T-helper 2 cell treated with Interferon-gamma antibody and Interleukin-4, amounts not matched to agents 100 ng/mL and 5 ng/mL, for 36 hours (primary cell): Measurements from ENCODE around the gene SIL1. TPM values are rescaled to one million over a fixed set of nuclear protein-coding genes. Genes with fewer than 3 reads are reported as not detected.
"Not testable (repeated sequence)": the region's sequence is repeated elsewhere in the genome, so short reads cannot be mapped to it uniquely, and the experiment has no call there.

ENCODE experiments used
- intact Hi-C: fragments of 100-400 bp; cut with micrococcal nuclease; formaldehyde crosslinking; loops from one replicate; pipeline ENCODE4 v1.15.1; 2023
- total RNA-seq: library from RNA; stranded (reverse); gene quantifications from 2 replicates; pipeline ENCODE4 v1.2.3, GENCODE V29; 2022

SIL1 gene
- total RNA-seq, 1 donor from 2014 or later, result 21.6 TPM

DNA sequence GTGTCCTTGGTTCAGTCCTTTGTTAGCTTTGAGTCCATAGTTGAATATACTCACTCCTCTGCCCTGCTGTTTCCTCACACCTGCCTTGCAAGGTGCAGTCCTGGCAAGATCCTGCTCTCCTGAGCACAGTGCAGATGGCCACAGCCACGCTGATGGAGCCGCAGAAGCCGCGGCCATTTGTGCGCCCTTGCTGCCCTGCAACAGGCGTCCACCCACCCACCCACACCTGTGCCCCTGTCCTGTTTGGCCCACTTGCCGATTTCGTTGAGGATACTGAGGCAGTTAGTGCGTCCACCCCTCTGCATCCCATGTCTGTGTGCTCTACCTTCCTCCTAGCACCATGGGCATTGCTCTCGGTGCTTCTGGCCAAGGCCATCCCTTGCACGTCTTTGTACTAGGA lies 271.9 kb downstream of the SIL1 start:
- intact Hi-C loops, result no loop called here

DNA sequence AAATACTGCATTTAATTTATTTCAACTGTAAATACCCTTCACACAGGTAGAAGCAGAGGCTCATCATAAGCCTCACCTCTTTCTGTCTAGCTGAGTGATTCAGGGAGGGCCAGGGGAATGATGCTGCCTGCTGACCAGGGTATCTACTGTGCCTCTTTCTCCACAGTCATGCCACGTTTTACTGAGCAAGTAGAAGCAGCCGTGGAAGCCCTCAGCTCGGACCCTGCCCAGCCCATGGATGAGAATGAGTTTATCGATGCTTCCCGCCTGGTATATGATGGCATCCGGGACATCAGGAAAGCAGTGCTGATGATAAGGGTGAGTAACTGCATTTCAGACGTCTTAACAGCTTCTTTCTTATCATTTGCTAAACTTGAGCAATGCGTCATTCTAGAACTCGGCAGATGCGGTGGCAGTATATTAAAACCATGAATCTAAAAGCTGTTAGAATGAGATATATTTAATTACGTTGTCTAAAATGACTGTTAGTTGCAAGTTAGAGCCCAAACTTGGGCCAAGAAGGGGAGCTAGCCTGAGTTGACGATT lies 273.0 kb downstream of the SIL1 start:
- intact Hi-C loops, result no loop called here

GRCh38 chr5:138922494-138922893 lies 275.7 kb downstream of the SIL1 start:
- intact Hi-C loops, result no loop called here

GRCh38 chr5:138921362-138921761 lies 276.8 kb downstream of the SIL1 start:
- intact Hi-C loops, result not testable (repeated sequence)

GRCh38 chr5:138920181-138920580 lies 278.0 kb downstream of the SIL1 start:
- intact Hi-C loops, result no loop called here

DNA sequence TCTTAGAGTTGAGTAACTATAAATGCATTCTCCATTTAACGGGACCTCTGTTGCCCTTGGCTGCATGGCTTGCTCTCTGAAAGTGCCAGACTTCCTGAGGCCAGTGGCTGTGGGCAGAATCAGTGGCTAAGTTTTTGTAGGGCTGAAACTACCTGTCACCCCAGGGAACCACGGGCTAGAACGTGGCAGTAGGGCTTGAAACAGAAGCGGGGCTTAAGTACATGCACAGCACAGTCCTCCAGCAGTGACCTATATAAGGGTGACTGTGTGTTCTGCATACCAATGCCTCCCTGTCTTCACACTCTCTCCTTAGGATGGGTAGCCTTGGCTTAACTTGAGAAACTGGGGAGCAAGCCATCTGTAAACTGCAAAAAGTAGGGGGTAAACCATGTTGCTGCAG lies 279.5 kb downstream of the SIL1 start:
- intact Hi-C loops, result no loop called here

DNA sequence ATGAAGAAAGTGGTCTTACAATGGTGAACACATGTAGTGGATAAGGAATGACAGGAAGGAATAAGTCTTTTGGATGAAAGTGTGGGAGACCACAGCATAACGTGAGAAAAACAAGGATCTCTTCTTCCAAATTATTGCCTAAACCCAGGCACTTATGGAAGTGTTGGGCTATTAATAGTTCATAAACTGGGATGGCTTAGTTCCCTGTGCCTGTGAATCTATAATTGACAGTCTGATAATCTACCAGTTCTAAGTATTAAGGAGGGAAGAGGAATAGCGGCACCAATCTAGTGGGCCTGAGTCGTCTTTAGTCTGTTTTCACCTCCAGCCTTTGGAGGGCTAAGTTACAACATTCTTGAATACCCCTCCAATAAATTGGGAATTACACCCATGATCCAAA lies 283.8 kb downstream of the SIL1 start:
- intact Hi-C loops, result no loop called here

GRCh38 chr5:138913773-138914172 lies 284.4 kb downstream of the SIL1 start:
- intact Hi-C loops, result no loop called here

- intact Hi-C loops, result no loop called here
These were observed 286.1 kb downstream of the SIL1 start for GRCh38 chr5:138912093-138912492.

DNA sequence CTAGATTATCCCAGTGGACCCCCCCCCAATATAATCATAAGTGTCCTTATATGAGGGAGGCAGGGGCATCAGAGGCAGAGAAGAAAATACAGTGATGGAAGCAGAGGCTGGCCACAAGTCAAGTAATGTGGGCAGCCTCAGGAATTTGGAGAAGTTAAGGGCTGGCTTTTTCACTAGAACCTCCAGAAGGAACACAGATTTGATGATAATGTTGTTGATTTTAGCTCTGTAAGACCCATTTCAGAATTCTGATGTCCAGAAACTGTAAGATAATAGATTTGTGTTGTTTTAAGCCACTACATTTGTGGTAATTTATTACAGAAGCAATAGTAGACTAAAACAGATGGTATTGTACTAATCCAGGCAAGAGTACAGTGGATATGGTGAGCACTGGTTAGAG lies 286.7 kb downstream of the SIL1 start:
- intact Hi-C loops, result no loop called here

DNA sequence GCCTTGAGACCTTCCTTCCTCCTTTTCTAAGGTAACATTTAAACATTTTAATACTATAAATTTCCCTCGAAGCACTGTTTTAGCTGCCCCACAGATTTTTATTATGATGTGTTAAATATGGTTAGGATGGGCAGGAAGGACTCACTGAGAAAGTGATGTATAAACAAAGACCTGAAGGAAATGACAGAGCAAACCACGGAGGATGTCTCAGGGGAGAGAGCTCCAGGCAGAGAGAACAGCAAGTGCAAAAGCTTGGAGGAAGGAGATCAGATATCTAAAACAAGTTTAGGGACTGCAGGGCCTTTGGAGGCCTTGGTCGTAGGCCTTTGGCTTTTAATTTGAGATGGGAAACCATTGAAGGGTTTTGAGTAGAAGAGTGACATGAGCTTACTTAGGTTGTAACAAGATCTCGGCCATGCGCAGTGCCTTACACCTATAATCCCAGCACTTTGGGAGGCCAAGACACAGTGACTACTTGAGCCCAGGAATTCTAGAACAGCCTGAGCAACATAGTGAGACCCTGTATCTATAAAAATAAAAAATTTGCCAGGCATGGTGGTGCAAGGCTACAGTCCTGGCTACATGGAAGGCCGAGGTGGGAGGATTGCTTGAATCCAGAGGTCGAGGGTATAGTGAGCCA lies 287.5 kb downstream of the SIL1 start:
- intact Hi-C loops, result no loop called here

GRCh38 chr5:138909734-138910133 lies 288.4 kb downstream of the SIL1 start:
- intact Hi-C loops, result no loop called here

- intact Hi-C loops, result no loop called here
These were observed 292.6 kb downstream of the SIL1 start for GRCh38 chr5:138905541-138905940.

DNA sequence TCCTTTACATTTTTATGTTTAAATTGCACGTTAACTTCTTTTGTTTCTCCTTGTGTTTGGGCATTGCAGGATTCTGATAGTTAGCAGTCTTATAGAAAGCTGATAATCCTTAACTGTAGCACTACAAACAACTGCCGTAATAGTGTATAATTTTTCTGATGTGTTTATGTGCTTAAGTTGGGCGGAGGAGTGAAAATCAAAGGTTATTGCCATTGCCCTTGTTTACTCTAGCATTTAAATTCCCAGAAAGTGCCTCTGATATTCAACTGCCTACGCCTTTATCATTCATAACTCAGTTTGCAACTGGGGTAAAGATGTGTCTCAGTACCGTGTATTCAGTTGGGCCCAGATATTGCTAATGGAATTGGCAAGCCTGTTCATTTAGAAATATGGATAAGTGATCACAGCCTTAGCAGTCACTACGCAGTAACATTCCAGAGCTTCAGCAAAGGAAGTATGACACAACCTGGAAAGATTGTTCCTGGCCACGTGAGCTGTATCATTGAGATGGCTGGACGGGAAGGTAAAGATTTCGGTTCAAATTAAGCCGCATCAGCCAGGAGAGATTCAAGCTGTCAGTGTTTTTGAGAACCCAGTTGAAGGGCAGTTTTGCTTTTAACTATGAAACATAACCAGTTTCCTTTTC lies 294.9 kb downstream of the SIL1 start:
- intact Hi-C loops, result no loop called here

DNA sequence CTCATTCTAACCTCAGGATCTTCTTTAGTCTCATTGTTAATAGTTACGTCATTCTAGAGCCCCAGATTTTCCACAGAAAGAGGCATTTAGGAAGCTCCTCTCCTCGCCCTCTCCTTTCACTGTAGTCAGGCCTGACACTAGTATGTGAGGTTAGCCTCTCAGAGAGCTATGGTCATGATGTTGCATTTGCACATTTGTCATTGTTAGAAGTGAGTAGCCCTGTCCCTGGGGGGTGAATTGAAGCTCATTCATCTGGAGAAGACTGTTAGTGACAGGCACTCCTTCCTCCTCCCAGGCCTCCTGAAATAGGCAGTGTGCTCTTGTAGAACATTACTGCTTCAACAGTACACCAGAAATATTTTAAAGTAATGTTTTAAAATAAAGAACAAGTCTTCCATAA lies 296.5 kb downstream of the SIL1 start:
- intact Hi-C loops, result no loop called here

DNA sequence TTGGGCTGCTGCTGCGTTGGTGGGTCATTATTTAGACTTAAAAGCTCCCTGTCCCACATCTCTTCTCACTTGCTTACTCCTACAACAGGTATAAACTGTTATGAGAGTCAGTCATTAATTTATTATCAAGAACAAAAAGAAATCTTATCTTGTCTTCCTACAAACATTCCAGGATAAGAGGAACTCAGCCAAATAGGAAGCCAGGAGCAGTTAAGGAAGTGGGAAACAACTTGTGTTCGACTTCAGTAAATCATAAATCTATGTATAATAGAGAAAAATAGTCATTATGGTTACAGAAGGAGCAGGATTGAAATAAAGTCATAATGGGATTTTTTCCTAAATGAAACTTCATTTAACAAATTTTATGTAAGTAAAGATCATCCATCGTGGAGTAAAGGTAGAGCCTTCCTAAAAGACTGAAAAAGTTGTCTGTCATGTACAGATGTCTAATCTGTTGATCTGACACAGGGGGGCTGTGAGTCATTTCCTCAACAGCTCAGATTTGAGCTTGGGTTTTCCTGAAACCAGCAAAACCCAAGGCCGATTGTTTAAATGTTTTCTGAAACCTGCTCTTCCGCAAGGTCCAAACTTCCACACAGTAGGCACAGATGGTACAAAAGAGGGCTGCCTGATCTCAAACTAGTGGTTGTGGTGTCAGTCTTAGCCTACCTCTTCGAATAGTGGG lies 297.7 kb downstream of the SIL1 start:
- intact Hi-C loops, result no loop called here

GRCh38 chr5:138898742-138899141 lies 299.4 kb downstream of the SIL1 start:
- intact Hi-C loops, result no loop called here

DNA sequence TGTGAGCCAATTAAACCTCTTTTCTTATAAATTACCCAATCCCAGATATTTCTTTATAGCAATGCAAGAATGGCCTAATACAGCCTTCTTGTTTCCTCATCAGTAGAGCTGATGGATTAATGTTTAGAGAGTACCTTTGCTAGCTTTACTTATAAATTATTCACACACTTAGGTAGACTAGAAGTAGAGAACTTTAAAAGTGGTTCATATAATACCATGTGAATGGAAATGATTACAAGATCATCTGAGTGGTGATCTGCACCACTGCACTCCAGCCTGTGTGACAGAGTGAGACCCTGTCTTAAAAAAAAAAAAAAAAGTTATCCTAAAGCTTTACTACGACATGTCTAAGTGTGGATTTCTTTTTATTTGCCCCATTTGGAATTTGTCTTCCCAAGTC lies 299.9 kb downstream of the SIL1 start:
- intact Hi-C loops, result no loop called here
